ENCODE data around the gene ESYT3. TPM values are rescaled to one million over a fixed set of nuclear protein-coding genes. Genes with fewer than 3 reads are reported as not detected.

The ESYT3 gene
- total and polyA plus RNA-seq, 4 donors = 0.38 to 2.7 (median 0.88) TPM

DNA sequence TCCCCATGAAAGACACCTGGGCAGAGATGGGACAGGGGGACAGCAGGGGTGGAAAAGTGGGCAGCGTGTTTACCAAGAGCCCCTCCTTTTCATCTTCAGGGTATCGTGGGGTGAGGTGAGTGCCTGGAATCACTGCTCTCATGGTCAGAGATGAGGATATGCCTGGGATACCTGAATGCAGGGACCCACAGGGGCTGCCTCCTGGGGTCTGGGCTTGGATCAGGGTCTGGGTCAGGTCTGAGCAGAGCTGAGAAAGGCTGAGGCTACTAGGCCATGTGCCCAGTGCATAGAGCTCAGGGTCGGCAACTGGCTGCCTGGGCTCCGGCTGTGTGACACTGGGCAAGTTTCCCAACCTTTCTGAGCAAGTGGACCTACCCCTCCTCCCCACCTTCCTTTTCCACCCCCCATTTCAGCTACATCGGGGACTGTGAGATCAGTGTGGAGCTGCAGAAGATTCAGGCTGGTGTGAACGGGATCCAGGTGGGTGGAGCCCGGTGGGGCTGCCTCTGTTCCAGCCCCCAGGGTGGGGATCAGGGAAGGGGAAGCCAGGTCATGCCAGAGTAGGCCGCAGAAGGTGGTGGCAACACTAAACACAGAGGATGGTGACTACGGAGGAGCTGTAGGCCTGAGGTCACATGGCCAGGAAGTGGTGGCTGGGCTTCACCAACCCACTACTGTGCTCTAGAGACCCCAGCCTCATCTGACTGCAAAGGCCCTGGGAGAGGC is 24.5 kb downstream of the ESYT3 start:
- DNase-seq (peak; percentile 28 to 49), ATAC-seq (ENCODE audit: low FRiP score) (no peak)
- H3K27me3 ChIP-seq (ENCODE audit: control insufficient read depth in 1 of 2, insufficient read depth in 2 of 2, low read length in 1 of 2) = no peaks in the 10 kb centered on the region
- WGBS, 2 donors = 79 to 80% methylated on average over 9 of the region's 9 CpGs
- H3K27ac ChIP-seq (ENCODE audit: low read depth in 1 of 2, low read length in 2 of 2) = no peak overlapping the region
- H3K36me3 ChIP-seq (ENCODE audit: control insufficient read depth in 1 of 2, insufficient read depth in 2 of 2, low read length in 1 of 2) = no peaks in the 10 kb centered on the region
- intact Hi-C loops (cut with DNase I) = no loop called here
- H3K4me1 ChIP-seq (ENCODE audit: control insufficient read depth in 1 of 2, insufficient read depth in 2 of 2, low read length in 2 of 2) = no peaks in the 10 kb centered on the region
- no peak overlapping the region for H3K4me3 ChIP-seq (ENCODE audit: low read length in 2 of 2)
- no peaks in the 10 kb centered on the region for H3K9me3 ChIP-seq (ENCODE audit: control insufficient read depth, low read length)

DNA sequence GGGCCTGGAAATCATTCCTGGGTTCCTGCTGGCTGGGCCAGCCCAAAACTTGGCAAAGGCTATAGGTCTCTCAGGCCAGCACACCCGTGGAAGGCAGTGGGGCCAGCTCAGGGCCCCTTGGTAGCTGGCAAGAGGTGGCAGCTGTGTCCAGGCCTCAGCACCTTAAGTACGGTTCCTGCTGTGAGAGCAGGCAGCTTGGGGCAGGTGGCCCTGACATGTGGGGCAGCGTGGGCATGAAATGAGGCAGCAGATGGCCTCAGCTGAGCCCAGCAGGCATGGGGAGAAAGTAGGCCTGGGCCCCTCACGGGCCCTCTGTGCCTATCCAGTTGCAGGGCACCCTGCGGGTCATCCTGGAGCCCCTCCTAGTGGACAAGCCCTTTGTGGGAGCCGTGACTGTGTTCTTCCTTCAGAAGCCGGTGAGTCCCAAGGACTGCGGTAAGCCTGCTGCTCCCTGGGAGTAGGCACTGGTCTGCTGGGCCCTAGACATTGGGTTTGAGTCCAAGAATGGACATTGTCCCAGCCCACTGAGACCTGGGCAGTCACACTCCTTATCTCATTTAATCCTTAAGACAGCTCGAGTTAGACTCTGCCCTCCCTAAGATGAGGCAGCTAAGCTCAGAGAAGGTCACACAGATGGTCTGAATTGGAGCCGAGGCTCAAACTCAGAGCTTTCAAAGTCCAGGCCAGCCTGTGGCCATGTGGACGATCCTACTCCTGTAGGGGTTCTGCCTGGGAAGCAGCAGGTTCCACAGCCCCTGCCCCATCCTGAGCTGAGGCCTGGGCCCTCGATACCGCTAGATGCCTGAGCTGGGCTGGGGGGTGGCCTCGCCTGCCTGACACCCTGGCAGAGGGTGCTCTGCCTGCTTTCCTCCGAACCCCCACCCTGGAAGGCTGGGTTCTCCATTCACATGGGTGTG is 25.5 kb downstream of the ESYT3 start:
- H3K4me3 ChIP-seq (ENCODE audit: low read length in 2 of 2) = no peak overlapping the region
- H3K27ac ChIP-seq (ENCODE audit: low read depth in 1 of 2, low read length in 2 of 2) = no peak overlapping the region
- no peaks in the 10 kb centered on the region for H3K9me3 ChIP-seq (ENCODE audit: control insufficient read depth, low read length)
- ATAC-seq (ENCODE audit: low FRiP score) = no peak
- WGBS, 2 donors = 82 to 84% methylated on average over 15 of the region's 15 CpGs
- peak; percentile 29 to 59 for DNase-seq
- intact Hi-C loops (cut with DNase I) = no loop called here
- H3K4me1 ChIP-seq (ENCODE audit: control insufficient read depth in 1 of 2, insufficient read depth in 2 of 2, low read length in 2 of 2) = no peaks in the 10 kb centered on the region
- no peaks in the 10 kb centered on the region for H3K36me3 ChIP-seq (ENCODE audit: control insufficient read depth in 1 of 2, insufficient read depth in 2 of 2, low read length in 1 of 2)
- no peaks in the 10 kb centered on the region for H3K27me3 ChIP-seq (ENCODE audit: control insufficient read depth in 1 of 2, insufficient read depth in 2 of 2, low read length in 1 of 2)

DNA sequence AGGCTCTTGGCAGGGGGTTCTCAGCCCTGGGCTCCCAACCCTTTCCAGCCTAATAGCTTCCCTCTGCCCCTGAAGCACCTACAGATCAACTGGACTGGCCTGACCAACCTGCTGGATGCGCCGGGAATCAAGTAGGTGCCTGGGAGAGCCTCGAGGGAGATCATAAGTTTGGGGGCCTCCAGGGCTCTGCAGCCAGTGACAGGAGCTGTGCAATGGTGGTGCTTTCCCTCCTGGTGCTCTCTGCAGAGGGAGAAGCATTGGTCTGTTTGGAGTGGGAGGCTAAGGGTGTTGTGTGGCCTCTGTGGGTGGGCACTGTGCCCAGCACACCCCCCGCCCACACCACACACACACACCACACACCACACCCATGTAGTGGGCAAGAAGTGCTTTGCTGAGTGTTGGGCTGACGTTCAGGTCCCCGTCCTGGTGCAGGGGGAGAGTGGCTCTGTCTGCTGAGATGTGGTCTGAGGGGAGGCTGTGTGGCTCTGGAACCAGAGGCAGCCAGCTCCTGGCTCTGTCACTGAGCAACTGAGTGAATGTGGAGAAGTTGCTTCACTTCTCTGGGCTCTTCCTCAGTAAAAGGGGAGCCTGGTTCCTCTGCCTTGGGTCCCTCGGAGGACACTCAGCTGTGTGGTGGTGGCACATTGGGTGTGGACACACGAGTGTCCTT is 26.3 kb downstream of the ESYT3 start:
- DNase-seq (peak in 1 of 2 donors; percentile 27), ATAC-seq (ENCODE audit: low FRiP score) (no peak)
- intact Hi-C loops (cut with DNase I) = no loop called here
- Histone ChIP-seq H3K4me3 (ENCODE audit: low read length in 2 of 2) (no peak overlapping the region), H3K36me3 (ENCODE audit: control insufficient read depth in 1 of 2, insufficient read depth in 2 of 2, low read length in 1 of 2) (no peaks in the 10 kb centered on the region), H3K27me3 (ENCODE audit: control insufficient read depth in 1 of 2, insufficient read depth in 2 of 2, low read length in 1 of 2) (no peaks in the 10 kb centered on the region), H3K4me1 (ENCODE audit: control insufficient read depth in 1 of 2, insufficient read depth in 2 of 2, low read length in 2 of 2) (no peaks in the 10 kb centered on the region), H3K9me3 (ENCODE audit: control insufficient read depth, low read length) (no peaks in the 10 kb centered on the region), H3K27ac (ENCODE audit: low read depth in 1 of 2, low read length in 2 of 2) (no peak overlapping the region)
- WGBS, 2 donors = 85 to 87% methylated on average over 8 of the region's 8 CpGs

DNA sequence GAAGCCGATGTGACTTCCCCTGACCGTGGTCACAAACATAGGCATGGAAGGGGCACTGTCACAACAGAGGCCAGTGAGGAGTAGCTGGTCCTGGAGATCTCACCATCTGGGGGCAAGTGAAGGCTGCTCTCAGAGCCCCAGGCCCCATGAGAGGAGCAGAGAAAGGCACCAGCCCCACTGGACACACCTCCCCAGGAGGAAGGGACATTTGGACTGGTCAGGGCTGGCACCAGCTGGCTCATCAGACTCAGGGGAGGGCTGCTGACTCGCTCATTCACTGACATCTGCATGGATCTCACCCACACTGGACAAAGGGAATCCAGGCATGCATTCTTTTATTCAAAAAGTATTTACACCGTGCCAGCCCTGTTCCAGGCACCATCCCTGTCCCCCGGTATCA is 26.8 kb downstream of the ESYT3 start:
- intact Hi-C loops (cut with DNase I) = no loop called here
- Histone ChIP-seq H3K27me3 (ENCODE audit: control insufficient read depth in 1 of 2, insufficient read depth in 2 of 2, low read length in 1 of 2) (no peaks in the 10 kb centered on the region), H3K4me1 (ENCODE audit: control insufficient read depth in 1 of 2, insufficient read depth in 2 of 2, low read length in 2 of 2) (no peaks in the 10 kb centered on the region), H3K36me3 (ENCODE audit: control insufficient read depth in 1 of 2, insufficient read depth in 2 of 2, low read length in 1 of 2) (no peaks in the 10 kb centered on the region), H3K4me3 (ENCODE audit: low read length in 2 of 2) (no peak overlapping the region), H3K9me3 (ENCODE audit: control insufficient read depth, low read length) (no peaks in the 10 kb centered on the region), H3K27ac (ENCODE audit: low read depth in 1 of 2, low read length in 2 of 2) (no peak overlapping the region)
- DNase-seq (peak; percentile 35 to 36), ATAC-seq (ENCODE audit: low FRiP score) (no peak)
- 75 to 85% methylated on average over 5 of the region's 5 CpGs for WGBS, 2 donors

DNA sequence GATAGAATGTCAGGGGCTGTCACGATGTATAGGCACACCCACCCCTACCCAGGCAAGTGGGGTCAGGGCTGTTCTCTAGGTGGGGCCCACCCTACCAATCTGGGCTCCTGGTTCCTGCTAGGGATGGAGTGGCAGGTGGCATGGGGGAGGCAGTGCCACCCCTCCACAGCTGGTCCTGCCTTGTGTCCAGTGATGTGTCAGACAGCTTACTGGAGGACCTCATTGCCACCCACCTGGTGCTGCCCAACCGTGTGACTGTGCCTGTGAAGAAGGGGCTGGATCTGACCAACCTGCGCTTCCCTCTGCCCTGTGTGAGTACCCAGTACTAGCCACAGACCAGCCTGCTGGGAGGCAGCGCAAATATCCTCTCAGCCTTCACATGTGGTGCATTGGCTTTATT is 27.5 kb downstream of the ESYT3 start:
- no peaks in the 10 kb centered on the region for H3K4me1 ChIP-seq (ENCODE audit: control insufficient read depth in 1 of 2, insufficient read depth in 2 of 2, low read length in 2 of 2)
- H3K36me3 ChIP-seq (ENCODE audit: control insufficient read depth in 1 of 2, insufficient read depth in 2 of 2, low read length in 1 of 2) = no peaks in the 10 kb centered on the region
- ATAC-seq (ENCODE audit: low FRiP score) (no peak), DNase-seq (peak in 1 of 2 donors; percentile 38)
- intact Hi-C loops (cut with DNase I) = no loop called here
- no peaks in the 10 kb centered on the region for H3K9me3 ChIP-seq (ENCODE audit: control insufficient read depth, low read length)
- WGBS, 2 donors = 88 to 93% methylated on average over 4 of the region's 4 CpGs
- H3K27me3 ChIP-seq (ENCODE audit: control insufficient read depth in 1 of 2, insufficient read depth in 2 of 2, low read length in 1 of 2) = no peaks in the 10 kb centered on the region
- H3K27ac ChIP-seq (ENCODE audit: low read depth in 1 of 2, low read length in 2 of 2) = no peak overlapping the region
- no peak overlapping the region for H3K4me3 ChIP-seq (ENCODE audit: low read length in 2 of 2)

DNA sequence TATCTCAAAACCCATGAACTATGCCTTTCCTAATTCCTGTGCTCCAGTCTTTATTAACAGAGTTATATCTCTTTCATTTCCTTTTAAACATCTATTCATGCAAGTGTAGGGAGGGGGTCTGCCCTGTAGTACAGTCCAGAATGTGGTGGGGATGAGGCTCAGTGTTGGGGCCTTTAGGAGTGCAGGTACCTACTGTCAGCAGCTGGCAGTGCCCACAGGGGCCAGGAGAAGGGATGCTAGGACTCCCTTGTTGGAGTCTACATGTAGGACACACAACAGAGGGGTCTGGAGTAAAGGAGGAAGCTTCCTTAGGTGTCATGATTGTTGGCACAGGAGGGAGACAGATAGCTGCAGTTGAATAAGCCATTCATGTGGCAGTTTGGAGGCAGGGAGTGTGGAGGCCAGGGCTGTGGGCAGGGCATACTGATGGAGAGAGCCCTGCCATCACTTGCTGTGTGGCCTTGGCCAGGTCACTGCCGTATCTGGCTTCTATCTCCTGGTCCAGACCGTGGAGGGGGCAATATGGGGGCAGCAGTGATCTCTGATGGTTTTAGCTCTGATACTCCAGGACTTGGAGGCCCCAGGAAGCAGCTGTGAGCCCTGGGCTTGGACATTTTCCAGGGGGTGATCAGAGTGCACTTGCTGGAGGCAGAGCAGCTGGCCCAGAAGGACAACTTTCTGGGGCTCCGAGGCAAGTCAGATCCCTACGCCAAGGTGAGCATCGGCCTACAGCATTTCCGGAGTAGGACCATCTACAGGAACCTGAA is 29.5 kb downstream of the ESYT3 start:
- Histone ChIP-seq H3K27me3 (ENCODE audit: control insufficient read depth in 1 of 2, insufficient read depth in 2 of 2, low read length in 1 of 2) (no peaks in the 10 kb centered on the region), H3K9me3 (ENCODE audit: control insufficient read depth, low read length) (no peaks in the 10 kb centered on the region), H3K36me3 (ENCODE audit: control insufficient read depth in 1 of 2, insufficient read depth in 2 of 2, low read length in 1 of 2) (no peaks in the 10 kb centered on the region), H3K4me3 (ENCODE audit: low read length in 2 of 2) (no peak overlapping the region), H3K4me1 (ENCODE audit: control insufficient read depth in 1 of 2, insufficient read depth in 2 of 2, low read length in 2 of 2) (no peaks in the 10 kb centered on the region), H3K27ac (ENCODE audit: low read depth in 1 of 2, low read length in 2 of 2) (no peak overlapping the region)
- ATAC-seq (ENCODE audit: low FRiP score) (no peak), DNase-seq (peak in 1 of 2 donors; percentile 59)
- intact Hi-C loops (cut with DNase I) = no loop called here
- 78 to 84% methylated on average over 6 of the region's 6 CpGs for WGBS, 2 donors

DNA sequence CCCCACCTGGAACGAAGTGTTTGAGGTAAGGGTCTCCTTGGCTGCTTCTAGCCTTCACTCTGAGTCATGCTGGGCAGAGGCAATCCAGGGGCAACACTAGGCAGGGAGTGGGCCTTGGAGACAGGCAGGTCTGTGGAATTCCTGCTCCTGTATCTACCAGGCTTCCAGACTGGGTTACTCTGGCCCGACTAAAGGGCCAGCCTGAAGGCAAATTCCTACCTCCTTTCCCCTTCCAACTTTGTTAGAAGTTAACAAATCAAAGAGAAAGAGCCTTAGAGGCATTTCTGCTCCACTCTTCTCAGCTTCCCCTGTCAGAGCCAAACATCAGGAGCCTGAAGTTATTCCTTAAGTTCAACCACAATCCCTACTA is 30.1 kb downstream of the ESYT3 start:
- DNase-seq (peak in 1 of 2 donors; percentile 22), ATAC-seq (ENCODE audit: low FRiP score) (no peak)
- H3K4me3 ChIP-seq (ENCODE audit: low read length in 2 of 2) = no peak overlapping the region
- intact Hi-C loops (cut with DNase I) = no loop called here
- no peaks in the 10 kb centered on the region for H3K36me3 ChIP-seq (ENCODE audit: control insufficient read depth in 1 of 2, insufficient read depth in 2 of 2, low read length in 1 of 2)
- no peaks in the 10 kb centered on the region for H3K9me3 ChIP-seq (ENCODE audit: control insufficient read depth, low read length)
- H3K27ac ChIP-seq (ENCODE audit: low read depth in 1 of 2, low read length in 2 of 2) = no peak overlapping the region
- 69 to 77% methylated on average over 2 of the region's 2 CpGs for WGBS, 2 donors
- H3K27me3 ChIP-seq (ENCODE audit: control insufficient read depth in 1 of 2, insufficient read depth in 2 of 2, low read length in 1 of 2) = no peaks in the 10 kb centered on the region
- H3K4me1 ChIP-seq (ENCODE audit: control insufficient read depth in 1 of 2, insufficient read depth in 2 of 2, low read length in 2 of 2) = no peaks in the 10 kb centered on the region

DNA sequence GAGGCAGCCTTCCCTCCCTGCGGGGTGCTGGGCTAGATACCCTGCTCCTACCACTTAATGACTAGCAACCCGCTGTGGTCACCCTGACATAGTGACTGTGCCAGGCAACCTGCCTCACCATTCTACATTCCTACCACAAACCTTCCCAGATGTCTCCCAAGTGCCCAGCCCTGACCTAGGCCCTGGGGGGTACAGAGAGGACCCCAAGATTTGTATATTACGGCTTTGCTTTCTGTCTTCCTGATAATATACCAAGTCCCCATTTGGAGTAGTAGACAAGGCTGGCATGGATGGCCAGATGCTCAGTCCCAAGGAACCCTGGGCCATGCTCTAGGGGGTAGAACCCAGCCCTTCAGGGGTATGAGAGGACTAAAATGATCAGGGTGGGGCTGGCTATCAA is 31.0 kb downstream of the ESYT3 start:
- no peaks in the 10 kb centered on the region for H3K9me3 ChIP-seq (ENCODE audit: control insufficient read depth, low read length)
- no peak overlapping the region for H3K27ac ChIP-seq (ENCODE audit: low read depth in 1 of 2, low read length in 2 of 2)
- no peaks in the 10 kb centered on the region for H3K36me3 ChIP-seq (ENCODE audit: control insufficient read depth in 1 of 2, insufficient read depth in 2 of 2, low read length in 1 of 2)
- no peaks in the 10 kb centered on the region for H3K27me3 ChIP-seq (ENCODE audit: control insufficient read depth in 1 of 2, insufficient read depth in 2 of 2, low read length in 1 of 2)
- intact Hi-C loops (cut with DNase I) = no loop called here
- WGBS, 2 donors = 97 to 100% methylated on average over 3 of the region's 3 CpGs
- no peaks in the 10 kb centered on the region for H3K4me1 ChIP-seq (ENCODE audit: control insufficient read depth in 1 of 2, insufficient read depth in 2 of 2, low read length in 2 of 2)
- H3K4me3 ChIP-seq (ENCODE audit: low read length in 2 of 2) = no peak overlapping the region
- ATAC-seq (ENCODE audit: low FRiP score) = no peak
- no peak for DNase-seq
